Tibial nerve (tissue), 4 donors: Measurements from ENCODE around the gene RARA.
"Not testable (repeated sequence)": the region's sequence is repeated elsewhere in the genome, so short reads cannot be mapped to it uniquely, and the experiment has no call there.

ENCODE experiments used
- CTCF ChIP-seq, 5 experiments: fragments of 200-600 bp in 3 of 5; fragments of 450-650 bp in 2 of 5; sonication (generic) in 3 of 5; IDR thresholded peaks; one replicate each; pipeline ENCODE4 v1.5.1; 2016 to 2019; ENCODE audit warnings: antibody characterized with exemption in 5 of 5, mild to moderate bottlenecking in 3 of 5, moderate library complexity in 2 of 5
- EP300 ChIP-seq, 2 donors: sonication (generic); formaldehyde crosslinking; IDR thresholded peaks; one replicate each; pipeline ENCODE4 v1.6.1; 2017; ENCODE audit warnings: antibody characterized with exemption in 2 of 2, mild to moderate bottlenecking in 1 of 2
- POLR2A ChIP-seq, 2 donors: fragments of 450-650 bp; IDR thresholded peaks; one replicate each; pipeline ENCODE4 v1.6.1; 2017; ENCODE audit warnings: antibody characterized with exemption in 2 of 2, mild to moderate bottlenecking in 2 of 2, moderate library complexity in 2 of 2

GRCh38 chr17:40376541-40376940, 67.6 kb downstream of the RARA start:
- not testable (repeated sequence) for TF ChIP-seq CTCF, POLR2A, EP300 (IDR thresholded peaks at IDR 0.05)
